ENCODE measurements around the gene OR1M1. TPM values are rescaled to one million over a fixed set of nuclear protein-coding genes. Genes with fewer than 3 reads are reported as not detected.

Gene OR1M1
- total RNA-seq, 1 experiment from 2014 or later = not detected

DNA sequence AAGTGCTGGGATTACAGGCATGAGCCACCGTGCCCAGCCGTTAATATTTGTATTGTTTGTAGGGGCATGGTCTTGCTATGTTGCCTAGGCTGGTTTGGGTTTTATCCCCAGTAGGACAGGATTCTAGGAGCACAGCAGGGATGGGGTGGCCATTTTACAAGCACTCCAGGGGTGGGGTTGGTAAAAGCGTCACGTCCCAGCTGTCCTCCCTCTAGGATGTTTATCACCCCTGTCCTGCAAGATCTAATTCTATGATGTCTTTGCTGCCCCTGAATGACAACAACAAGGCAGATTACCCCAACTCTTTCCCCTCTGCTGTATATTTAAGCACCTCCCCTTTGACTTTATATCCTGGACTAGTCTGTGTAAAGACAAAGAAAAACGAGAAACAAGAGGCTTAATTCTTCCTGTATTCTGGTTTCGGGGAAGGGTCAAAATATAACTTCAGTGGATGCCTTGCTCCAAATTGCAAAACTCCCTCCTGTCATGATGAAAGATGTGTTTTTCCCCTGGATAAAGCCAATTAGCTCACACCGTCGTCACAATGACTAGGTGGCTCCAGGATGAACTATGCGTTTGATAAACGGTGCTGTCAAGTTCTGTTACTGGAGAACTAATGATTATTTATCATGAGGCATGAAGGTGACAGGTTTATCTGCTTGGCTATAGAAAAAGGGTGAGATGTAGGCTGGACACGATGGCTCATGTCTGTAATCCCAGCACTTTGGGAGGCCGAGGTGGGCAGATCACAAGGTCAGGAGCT, 27.8 kb upstream of the OR1M1 start:
- no peak for TF ChIP-seq EZH2phosphoT487 (IDR thresholded peaks at IDR 0.05; ENCODE audit: borderline replicate concordance, low read length)
- no peak for TF ChIP-seq EZH2 (IDR thresholded peaks at IDR 0.05; ENCODE audit: low read length, unreplicated experiment)
- TF ChIP-seq, protein P1, sequence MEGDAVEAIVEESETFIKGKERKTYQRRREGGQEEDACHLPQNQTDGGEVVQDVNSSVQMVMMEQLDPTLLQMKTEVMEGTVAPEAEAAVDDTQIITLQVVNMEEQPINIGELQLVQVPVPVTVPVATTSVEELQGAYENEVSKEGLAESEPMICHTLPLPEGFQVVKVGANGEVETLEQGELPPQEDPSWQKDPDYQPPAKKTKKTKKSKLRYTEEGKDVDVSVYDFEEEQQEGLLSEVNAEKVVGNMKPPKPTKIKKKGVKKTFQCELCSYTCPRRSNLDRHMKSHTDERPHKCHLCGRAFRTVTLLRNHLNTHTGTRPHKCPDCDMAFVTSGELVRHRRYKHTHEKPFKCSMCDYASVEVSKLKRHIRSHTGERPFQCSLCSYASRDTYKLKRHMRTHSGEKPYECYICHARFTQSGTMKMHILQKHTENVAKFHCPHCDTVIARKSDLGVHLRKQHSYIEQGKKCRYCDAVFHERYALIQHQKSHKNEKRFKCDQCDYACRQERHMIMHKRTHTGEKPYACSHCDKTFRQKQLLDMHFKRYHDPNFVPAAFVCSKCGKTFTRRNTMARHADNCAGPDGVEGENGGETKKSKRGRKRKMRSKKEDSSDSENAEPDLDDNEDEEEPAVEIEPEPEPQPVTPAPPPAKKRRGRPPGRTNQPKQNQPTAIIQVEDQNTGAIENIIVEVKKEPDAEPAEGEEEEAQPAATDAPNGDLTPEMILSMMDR (conservative IDR thresholded peaks at IDR 0.05; ENCODE audit: low read depth, low read length) = no peak
- Histone ChIP-seq H3K4me1 (ENCODE audit: insufficient read depth, low read length) (peaks cover 20% of the 10 kb centered on the region), H3K9me3 (ENCODE audit: low read length) (no peaks in the 10 kb centered on the region), H3K9me2 (replicated peaks; ENCODE audit: low read length) (no peaks in the 10 kb centered on the region), H2AFZ (ENCODE audit: low read length) (no peak overlapping the region), H3K27ac (ENCODE audit: low read length) (no peak overlapping the region), H3F3A (ENCODE audit: low read length, unreplicated experiment) (no peaks in the 10 kb centered on the region), H4K20me1 (ENCODE audit: low read length) (no peaks in the 10 kb centered on the region), H3K9ac (ENCODE audit: low read length) (no peak overlapping the region), H3K36me3 (ENCODE audit: low read depth, low read length) (no peaks in the 10 kb centered on the region), H3K4me3 (ENCODE audit: low read length) (no peak overlapping the region), H3K27me3 (ENCODE audit: low read length) (no peaks in the 10 kb centered on the region), H3K79me2 (ENCODE audit: low read length) (no peaks in the 10 kb centered on the region), H3K4me2 (ENCODE audit: low read length) (no peak overlapping the region)
- intact Hi-C loops (cut with micrococcal nuclease) = no loop called here
- no peak for ATAC-seq
- CTCF ChIA-PET = no interaction called here
- no peak for DNase-seq
- POLR2A ChIA-PET (ENCODE audit: unreplicated experiment) = no interaction called here
- no TSS peak for BruUV-seq (replicated peaks)

DNA sequence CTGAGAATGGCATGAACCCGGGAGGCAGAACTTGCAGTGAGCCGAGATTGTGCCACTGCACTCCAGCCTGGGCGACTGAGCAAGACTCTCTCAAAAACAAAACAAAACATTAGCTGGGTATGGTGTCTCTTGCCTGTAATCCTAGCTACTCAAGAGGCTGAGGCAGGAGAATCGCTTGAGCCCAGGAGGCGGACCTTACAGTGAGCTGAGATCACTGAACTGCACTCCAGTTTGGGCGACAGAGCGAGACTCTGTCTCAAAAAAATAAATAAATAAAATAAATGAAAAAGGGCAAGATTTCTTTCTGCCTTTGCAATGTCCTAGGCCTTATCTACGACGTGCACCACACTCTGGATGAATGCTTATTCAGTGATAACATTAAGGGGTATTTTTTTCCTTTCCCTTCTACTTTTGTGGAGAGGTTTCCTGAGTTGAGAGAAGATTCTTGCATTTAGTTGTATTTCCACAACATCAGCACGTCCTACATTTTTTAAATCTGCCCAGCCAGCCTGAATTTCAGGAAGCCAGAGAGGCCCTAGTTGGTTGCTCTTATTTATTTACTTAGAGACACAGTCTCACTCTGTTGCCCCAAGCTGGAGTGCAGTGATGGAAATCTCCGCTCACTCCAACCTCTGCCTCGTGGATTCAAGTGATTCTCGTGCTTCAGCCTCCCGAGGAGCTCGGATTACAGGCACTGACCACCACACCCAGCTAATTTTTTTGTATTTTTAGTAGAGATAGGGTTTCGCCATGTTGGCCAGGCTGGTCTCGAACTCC, 26.1 kb upstream of the OR1M1 start:
- H4K20me1 ChIP-seq (ENCODE audit: low read length) = no peaks in the 10 kb centered on the region
- H3K9me3 ChIP-seq (ENCODE audit: low read length) = no peaks in the 10 kb centered on the region
- ChIA-PET CTCF (no interaction called here), POLR2A (ENCODE audit: unreplicated experiment) (no interaction called here)
- no peaks in the 10 kb centered on the region for H3K27me3 ChIP-seq (ENCODE audit: low read length)
- no peak for ATAC-seq
- no peak overlapping the region for H3K4me3 ChIP-seq (ENCODE audit: low read length)
- no peak overlapping the region for H3K27ac ChIP-seq (ENCODE audit: low read length)
- no peak overlapping the region for H3K4me2 ChIP-seq (ENCODE audit: low read length)
- H3K9ac ChIP-seq (ENCODE audit: low read length) = no peak overlapping the region
- no peak overlapping the region for H2AFZ ChIP-seq (ENCODE audit: low read length)
- H3K79me2 ChIP-seq (ENCODE audit: low read length) = no peaks in the 10 kb centered on the region
- no peaks in the 10 kb centered on the region for H3K36me3 ChIP-seq (ENCODE audit: low read depth, low read length)
- H3K4me1 ChIP-seq (ENCODE audit: insufficient read depth, low read length) = peaks cover 4% of the 10 kb centered on the region
- no peaks in the 10 kb centered on the region for H3F3A ChIP-seq (ENCODE audit: low read length, unreplicated experiment)
- intact Hi-C loops (cut with micrococcal nuclease) = no loop called here
- TF ChIP-seq EZH2 (IDR thresholded peaks at IDR 0.05; ENCODE audit: low read length, unreplicated experiment) = no peak
- no peak for TF ChIP-seq EZH2phosphoT487 (IDR thresholded peaks at IDR 0.05; ENCODE audit: borderline replicate concordance, low read length)
- TF ChIP-seq, protein P1 (conservative IDR thresholded peaks at IDR 0.05; ENCODE audit: low read depth, low read length) = no peak
- no TSS peak for BruUV-seq (replicated peaks)
- H3K9me2 ChIP-seq (replicated peaks; ENCODE audit: low read length) = no peaks in the 10 kb centered on the region
- no peak for DNase-seq

DNA sequence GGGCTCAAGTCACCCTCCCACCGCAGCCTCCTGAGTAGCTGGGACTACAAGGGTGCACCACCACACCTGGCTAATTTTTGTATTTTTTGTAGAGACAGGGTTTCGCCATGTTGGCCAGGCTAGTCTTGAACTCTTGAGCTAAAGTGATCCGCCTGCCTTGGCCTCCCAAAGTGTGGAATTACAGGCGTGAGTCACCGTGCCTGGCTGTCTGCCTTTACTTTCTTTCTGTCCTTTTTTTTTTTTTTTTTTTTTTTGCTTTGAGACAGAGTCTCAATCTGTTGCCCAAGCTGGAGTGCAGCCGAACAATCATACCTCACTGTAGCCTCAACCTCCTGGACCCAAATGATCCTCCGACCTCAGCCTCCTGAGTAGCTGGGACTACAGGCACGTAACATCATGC, 25.0 kb upstream of the OR1M1 start:
- ChIA-PET POLR2A (ENCODE audit: unreplicated experiment) (no interaction called here), CTCF (no interaction called here)
- no peaks in the 10 kb centered on the region for H4K20me1 ChIP-seq (ENCODE audit: low read length)
- ATAC-seq (no peak), DNase-seq (peak; percentile 25)
- no peaks in the 10 kb centered on the region for H3K9me3 ChIP-seq (ENCODE audit: low read length)
- intact Hi-C loops (cut with micrococcal nuclease) = no loop called here
- no TSS peak for BruUV-seq (replicated peaks)
- H3K36me3 ChIP-seq (ENCODE audit: low read depth, low read length) = no peaks in the 10 kb centered on the region
- H2AFZ ChIP-seq (ENCODE audit: low read length) = no peak overlapping the region
- H3K4me2 ChIP-seq (ENCODE audit: low read length) = no peak overlapping the region
- no peak overlapping the region for H3K9ac ChIP-seq (ENCODE audit: low read length)
- H3K27me3 ChIP-seq (ENCODE audit: low read length) = no peaks in the 10 kb centered on the region
- no peak overlapping the region for H3K27ac ChIP-seq (ENCODE audit: low read length)
- H3K4me3 ChIP-seq (ENCODE audit: low read length) = no peak overlapping the region
- no peak for TF ChIP-seq EZH2phosphoT487 (IDR thresholded peaks at IDR 0.05; ENCODE audit: borderline replicate concordance, low read length)
- no peak for TF ChIP-seq EZH2 (IDR thresholded peaks at IDR 0.05; ENCODE audit: low read length, unreplicated experiment)
- TF ChIP-seq, protein P1 (conservative IDR thresholded peaks at IDR 0.05; ENCODE audit: low read depth, low read length) = no peak
- H3K9me2 ChIP-seq (replicated peaks; ENCODE audit: low read length) = no peaks in the 10 kb centered on the region
- H3K79me2 ChIP-seq (ENCODE audit: low read length) = no peaks in the 10 kb centered on the region
- H3K4me1 ChIP-seq (ENCODE audit: insufficient read depth, low read length) = no peaks in the 10 kb centered on the region
- H3F3A ChIP-seq (ENCODE audit: low read length, unreplicated experiment) = no peaks in the 10 kb centered on the region

All from PC-3 (cell line).